ENCODE data around the gene DIO3.

DNA sequence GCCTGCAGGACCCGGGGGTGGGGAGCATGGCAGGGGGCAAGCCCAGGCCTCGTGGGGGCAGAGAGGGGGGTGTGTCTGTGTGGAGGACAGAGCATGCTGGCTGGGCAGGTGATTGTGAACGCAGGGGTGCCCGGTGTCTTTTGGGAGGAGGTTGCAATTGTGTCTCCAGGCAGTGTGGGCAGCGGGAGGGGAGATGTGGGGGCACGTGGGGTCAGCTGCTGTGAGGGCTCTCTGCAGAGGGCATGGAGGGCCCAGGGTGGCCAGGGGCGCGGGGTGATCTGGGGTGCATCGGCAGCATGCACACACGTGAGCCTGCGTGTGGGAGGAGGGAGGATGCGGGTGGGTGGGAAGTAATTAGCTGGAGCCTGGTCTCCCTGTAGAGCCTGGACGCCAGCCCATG lies 32.2 kb upstream of the DIO3 start:
- TF ChIP-seq, protein P1, sequence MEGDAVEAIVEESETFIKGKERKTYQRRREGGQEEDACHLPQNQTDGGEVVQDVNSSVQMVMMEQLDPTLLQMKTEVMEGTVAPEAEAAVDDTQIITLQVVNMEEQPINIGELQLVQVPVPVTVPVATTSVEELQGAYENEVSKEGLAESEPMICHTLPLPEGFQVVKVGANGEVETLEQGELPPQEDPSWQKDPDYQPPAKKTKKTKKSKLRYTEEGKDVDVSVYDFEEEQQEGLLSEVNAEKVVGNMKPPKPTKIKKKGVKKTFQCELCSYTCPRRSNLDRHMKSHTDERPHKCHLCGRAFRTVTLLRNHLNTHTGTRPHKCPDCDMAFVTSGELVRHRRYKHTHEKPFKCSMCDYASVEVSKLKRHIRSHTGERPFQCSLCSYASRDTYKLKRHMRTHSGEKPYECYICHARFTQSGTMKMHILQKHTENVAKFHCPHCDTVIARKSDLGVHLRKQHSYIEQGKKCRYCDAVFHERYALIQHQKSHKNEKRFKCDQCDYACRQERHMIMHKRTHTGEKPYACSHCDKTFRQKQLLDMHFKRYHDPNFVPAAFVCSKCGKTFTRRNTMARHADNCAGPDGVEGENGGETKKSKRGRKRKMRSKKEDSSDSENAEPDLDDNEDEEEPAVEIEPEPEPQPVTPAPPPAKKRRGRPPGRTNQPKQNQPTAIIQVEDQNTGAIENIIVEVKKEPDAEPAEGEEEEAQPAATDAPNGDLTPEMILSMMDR (conservative IDR thresholded peaks at IDR 0.05) = no peak
- no peak for TF ChIP-seq EZH2 (IDR thresholded peaks at IDR 0.05; ENCODE audit: low read depth)
